RWPE2 (cell line): ENCODE results near the gene BUB1.
"Not testable (repeated sequence)": the region's sequence is repeated elsewhere in the genome, so short reads cannot be mapped to it uniquely, and the experiment has no call there.

ENCODE experiments used
- ATAC-seq: fragments of 200-7000 bp; cut with Tn5 transposase; 3 replicates; pipeline ENCODE4 v1.9.1; 2021; ENCODE audit warnings: low read depth
- DNase-seq: peaks from one replicate; pipeline ENCODE4 v3.0.0-alpha.2; 2020; ENCODE audit warnings: low spot score
- H3K27ac ChIP-seq: fragments of 450-650 bp; 2 replicates; pipeline ENCODE4 v1.5.1; 2017; ENCODE audit warnings: mild to moderate bottlenecking; ENCODE audit not compliant: poor library complexity, severe bottlenecking
- H3K27me3 ChIP-seq: fragments of 250-450 bp; sonication (Bioruptor Pico); 2 replicates; pipeline ENCODE4 v1.5.1; 2021; ENCODE audit warnings: mild to moderate bottlenecking, moderate library complexity; ENCODE audit not compliant: insufficient read depth, poor library complexity, severe bottlenecking
- H3K36me3 ChIP-seq: fragments of 250-450 bp; sonication (Bioruptor Pico); 2 replicates; pipeline ENCODE4 v1.5.1; 2020; ENCODE audit warnings: low read depth, mild to moderate bottlenecking, moderate library complexity
- H3K4me1 ChIP-seq: fragments of 250-450 bp; sonication (Bioruptor Pico); 2 replicates; pipeline ENCODE4 v1.5.1; 2021; ENCODE audit warnings: mild to moderate bottlenecking, moderate library complexity; ENCODE audit not compliant: insufficient read depth, poor library complexity, severe bottlenecking
- H3K4me3 ChIP-seq: fragments of 250-450 bp; sonication (Bioruptor Pico); 2 replicates; pipeline ENCODE4 v1.5.1; 2021; ENCODE audit warnings: mild to moderate bottlenecking, moderate library complexity; ENCODE audit not compliant: severe bottlenecking
- H3K9me3 ChIP-seq: fragments of 250-450 bp; sonication (Bioruptor Pico); 2 replicates; pipeline ENCODE4 v1.5.1; 2021; ENCODE audit warnings: mild to moderate bottlenecking, moderate library complexity; ENCODE audit not compliant: severe bottlenecking

BUB1 gene

DNA sequence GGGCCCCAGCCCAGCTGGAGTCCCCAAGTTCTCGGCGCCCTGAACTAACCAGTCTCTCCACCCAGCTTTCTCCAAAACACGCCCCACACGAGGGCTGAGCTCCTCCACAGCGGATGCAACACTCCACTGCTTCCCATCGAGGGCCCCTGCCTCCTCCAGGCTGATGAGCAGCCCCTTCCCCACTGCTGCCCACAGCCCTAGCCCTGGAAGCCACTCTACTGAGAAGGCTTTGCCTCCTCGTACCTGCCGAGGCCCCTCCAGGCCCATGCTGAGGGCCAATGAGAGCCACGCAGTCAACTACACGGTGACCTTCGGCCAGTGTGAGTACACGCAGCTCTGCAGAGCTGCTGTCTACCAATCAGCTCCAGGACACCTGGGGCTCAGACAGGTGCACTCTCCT, 72.8 kb downstream of the BUB1 start:
- not testable (repeated sequence) for H3K27me3 ChIP-seq, H3K27ac ChIP-seq, ATAC-seq, H3K36me3 ChIP-seq, H3K4me3 ChIP-seq, H3K4me1 ChIP-seq, H3K9me3 ChIP-seq, DNase-seq

DNA sequence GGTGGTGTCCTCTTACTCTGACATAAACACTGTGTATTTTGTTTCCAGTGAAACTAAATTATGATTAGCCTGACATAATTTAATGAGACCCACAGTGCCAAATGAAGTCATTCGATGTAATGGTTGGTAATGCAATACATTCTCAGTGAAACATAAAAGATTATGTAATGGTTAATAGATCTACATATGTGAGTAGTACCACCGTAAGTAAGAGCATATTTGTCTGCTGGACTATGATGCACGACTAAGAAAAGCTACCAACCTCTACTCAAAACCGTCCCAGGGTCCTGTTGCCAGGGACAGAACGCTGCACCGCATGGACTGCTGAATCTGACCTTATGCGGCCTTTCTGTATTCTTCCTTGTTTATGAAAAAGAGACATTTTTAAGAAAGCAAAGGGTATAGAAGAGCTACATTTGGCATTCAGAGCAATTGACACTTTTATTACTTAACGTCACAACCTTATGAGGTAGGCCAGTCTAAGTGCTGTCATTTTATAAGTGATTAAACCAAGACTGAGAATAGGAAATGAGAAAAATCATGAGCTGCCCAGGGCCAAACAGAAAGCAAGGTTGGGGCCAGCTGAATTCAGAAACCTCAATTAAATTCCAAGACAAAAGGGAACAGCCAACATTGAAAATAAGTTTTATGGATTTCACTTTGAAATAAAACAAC, 73.8 kb downstream of the BUB1 start:
- H3K4me1 ChIP-seq, H3K4me3 ChIP-seq, DNase-seq, H3K27me3 ChIP-seq, ATAC-seq, H3K27ac ChIP-seq, H3K9me3 ChIP-seq, H3K36me3 ChIP-seq: not testable (repeated sequence)

DNA sequence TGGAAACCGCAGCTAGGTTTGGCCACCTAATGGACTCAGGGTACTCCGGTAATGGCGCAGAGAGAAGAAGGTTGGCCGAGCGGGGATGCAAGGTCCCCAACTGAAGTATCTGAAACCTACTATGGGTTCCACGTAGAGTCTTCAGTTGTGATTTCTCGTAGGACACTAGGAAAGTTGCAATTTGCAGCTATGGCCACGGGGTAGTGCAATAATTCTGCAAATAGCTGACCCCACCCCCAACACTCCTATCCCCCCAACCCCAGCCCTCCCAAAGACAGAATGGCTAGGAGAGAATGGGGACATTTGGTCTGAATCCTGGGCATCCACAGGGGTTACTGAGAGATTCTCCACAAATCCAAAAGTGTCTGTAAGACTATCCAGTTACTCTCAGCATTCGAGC, 75.7 kb downstream of the BUB1 start:
- not testable (repeated sequence) for H3K27me3 ChIP-seq, H3K4me1 ChIP-seq, H3K27ac ChIP-seq, H3K4me3 ChIP-seq, H3K36me3 ChIP-seq, ATAC-seq, H3K9me3 ChIP-seq, DNase-seq

DNA sequence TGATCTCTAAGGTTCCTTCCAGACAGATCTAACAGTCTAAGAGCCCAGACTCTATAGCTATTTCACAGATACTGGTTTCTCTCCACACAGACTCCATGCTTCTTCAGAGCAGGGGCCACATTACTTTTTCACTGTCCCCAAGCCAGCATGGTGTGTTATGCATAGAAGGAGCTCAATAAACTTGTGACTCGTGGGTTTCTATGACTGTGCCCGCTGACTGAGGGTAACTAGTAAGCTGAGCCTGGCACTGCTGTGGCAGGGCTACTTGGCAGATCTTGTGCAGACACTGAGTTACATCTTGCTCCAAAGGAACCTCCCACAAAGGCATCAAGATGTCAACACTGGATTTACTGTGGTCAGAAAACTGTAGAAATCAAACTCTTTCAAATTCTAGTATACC, 85.9 kb downstream of the BUB1 start:
- not testable (repeated sequence) for DNase-seq, ATAC-seq, H3K36me3 ChIP-seq, H3K9me3 ChIP-seq, H3K27ac ChIP-seq, H3K27me3 ChIP-seq, H3K4me1 ChIP-seq, H3K4me3 ChIP-seq

DNA sequence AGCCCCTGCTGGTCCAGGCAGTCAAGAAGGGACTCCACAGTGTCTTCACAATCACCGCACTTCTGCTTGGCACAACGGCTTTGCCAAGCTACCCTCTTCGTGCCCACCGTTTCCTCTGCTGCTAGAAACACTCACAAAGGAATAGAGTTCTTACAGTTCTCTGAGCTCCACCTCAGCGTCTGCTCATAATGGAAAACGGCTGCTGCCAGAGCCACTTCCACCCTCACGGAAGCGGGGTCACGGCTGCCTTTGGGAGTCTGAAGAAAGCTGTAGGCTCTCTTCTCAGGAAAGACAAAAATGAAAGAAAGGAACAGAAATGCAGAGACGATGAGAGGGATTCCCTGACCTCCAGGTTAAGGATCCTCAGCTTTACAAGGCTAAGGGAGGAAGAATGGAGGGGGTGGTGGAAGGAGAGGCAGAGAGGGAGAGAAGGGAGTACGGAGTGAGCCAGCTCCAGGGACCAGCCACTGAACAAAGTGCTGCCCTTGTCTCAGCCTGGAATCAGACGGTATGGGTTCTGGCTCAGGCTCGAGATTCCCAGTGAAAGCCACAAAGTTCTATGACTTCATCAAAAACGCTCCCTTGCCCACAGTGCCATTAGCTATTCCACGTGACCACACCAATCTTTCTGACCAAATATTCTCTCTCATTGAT, 88.1 kb downstream of the BUB1 start:
- H3K4me1 ChIP-seq, ATAC-seq, H3K36me3 ChIP-seq, H3K4me3 ChIP-seq, H3K9me3 ChIP-seq, H3K27ac ChIP-seq, H3K27me3 ChIP-seq, DNase-seq: not testable (repeated sequence)

DNA sequence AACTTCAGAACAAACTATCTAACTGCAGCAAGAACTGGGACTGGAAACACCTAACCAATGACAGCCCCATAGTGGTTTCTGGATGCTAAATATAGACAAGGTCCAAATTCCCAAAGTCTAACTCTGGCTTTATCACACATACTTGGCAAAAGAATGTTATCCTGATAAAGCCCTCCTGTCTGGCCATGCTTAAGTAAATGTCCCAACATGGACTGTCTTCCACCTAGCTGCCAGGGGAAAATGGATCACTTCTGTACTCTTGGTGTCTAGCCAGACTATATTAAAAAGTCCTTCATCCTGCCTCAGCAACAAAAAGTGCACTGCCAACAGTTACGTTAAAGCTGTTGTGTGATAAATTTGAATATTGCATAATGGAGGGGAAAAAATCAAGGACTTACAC, 89.3 kb downstream of the BUB1 start:
- not testable (repeated sequence) for H3K9me3 ChIP-seq, H3K27me3 ChIP-seq, DNase-seq, H3K4me3 ChIP-seq, H3K27ac ChIP-seq, H3K36me3 ChIP-seq, ATAC-seq, H3K4me1 ChIP-seq
